Loucy (cell line): ENCODE measurements around the gene SLC4A5.

Experiments
- EZH2phosphoT487 ChIP-seq: fragments of 200-600 bp; IDR thresholded peaks from 2 replicates; pipeline ENCODE4 v1.6.1; 2018; ENCODE audit warnings: antibody characterized with exemption, mild to moderate bottlenecking, moderate library complexity, borderline replicate concordance
- TF ChIP-seq, protein P1 (sequence below): fragments of 200-600 bp; sonication (generic); conservative IDR thresholded peaks from 2 replicates; pipeline ENCODE4 v1.5.1; 2014; ENCODE audit warnings: mild to moderate bottlenecking, antibody characterized with exemption, low read length

DNA sequence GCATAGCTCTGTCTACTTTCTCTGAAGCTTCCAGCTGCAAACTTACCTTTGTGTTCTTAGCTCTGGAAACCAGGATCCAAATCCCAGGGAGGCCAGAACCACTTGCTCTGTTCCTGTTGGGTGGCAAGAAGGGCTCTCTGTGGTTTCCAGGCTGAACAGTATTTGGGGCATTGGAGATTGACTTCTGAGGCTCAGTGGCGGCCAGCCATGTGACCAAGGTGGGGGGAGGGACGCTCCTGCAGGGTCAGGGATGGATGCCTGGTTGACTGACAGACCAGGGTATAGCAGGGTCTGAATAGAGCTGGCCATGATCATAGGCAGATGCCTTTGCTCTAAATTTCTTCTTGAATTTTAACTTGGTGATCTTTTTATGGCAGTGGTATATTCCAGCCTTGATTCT is 15.1 kb downstream of the SLC4A5 start:
- TF ChIP-seq, protein P1, sequence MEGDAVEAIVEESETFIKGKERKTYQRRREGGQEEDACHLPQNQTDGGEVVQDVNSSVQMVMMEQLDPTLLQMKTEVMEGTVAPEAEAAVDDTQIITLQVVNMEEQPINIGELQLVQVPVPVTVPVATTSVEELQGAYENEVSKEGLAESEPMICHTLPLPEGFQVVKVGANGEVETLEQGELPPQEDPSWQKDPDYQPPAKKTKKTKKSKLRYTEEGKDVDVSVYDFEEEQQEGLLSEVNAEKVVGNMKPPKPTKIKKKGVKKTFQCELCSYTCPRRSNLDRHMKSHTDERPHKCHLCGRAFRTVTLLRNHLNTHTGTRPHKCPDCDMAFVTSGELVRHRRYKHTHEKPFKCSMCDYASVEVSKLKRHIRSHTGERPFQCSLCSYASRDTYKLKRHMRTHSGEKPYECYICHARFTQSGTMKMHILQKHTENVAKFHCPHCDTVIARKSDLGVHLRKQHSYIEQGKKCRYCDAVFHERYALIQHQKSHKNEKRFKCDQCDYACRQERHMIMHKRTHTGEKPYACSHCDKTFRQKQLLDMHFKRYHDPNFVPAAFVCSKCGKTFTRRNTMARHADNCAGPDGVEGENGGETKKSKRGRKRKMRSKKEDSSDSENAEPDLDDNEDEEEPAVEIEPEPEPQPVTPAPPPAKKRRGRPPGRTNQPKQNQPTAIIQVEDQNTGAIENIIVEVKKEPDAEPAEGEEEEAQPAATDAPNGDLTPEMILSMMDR, result no peak
- TF ChIP-seq EZH2phosphoT487, result no peak
